CD4-positive, alpha-beta memory T cell (primary cell): ENCODE measurements around the gene NATD1. TPM values are rescaled to one million over a fixed set of nuclear protein-coding genes. Genes with fewer than 3 reads are reported as not detected.
A peak's percentile ranks its signal among the peaks of the same experiment; 100 is the strongest.

Experiments used
- CTCF ChIA-PET: fragments of 350-600 bp; sonication (Branson Sonifier 250); formaldehyde crosslinking; loops from one replicate; lab custom pipeline; 2021; ENCODE audit warnings: inconsistent platforms; ENCODE audit not compliant: partially characterized antibody; lab: Charles Lee
- POLR2A ChIA-PET: fragments of 350-600 bp; sonication (Branson Sonifier 250); formaldehyde crosslinking; loops from one replicate; lab custom pipeline; 2021; ENCODE audit not compliant: partially characterized antibody; lab: Charles Lee
- DNase-seq, 5 donors: peaks; one replicate each; pipeline versions ENCODE4 v3.0.0 to v3.0.0-alpha.2; 2020 to 2022; ENCODE audit warnings: mixed read lengths in 1 of 5
- H3K27ac ChIP-seq: one replicate; pipeline ENCODE4 v1.7.0; 2013; ENCODE audit warnings: low read depth, low read length
- H3K27me3 ChIP-seq: 2 replicates; pipeline ENCODE4 v1.7.0; 2013; ENCODE audit warnings: mild to moderate bottlenecking, low read length, moderate library complexity; ENCODE audit not compliant: insufficient read depth
- H3K36me3 ChIP-seq: 2 replicates; pipeline ENCODE4 v1.7.0; 2013; ENCODE audit warnings: mild to moderate bottlenecking, low read length, moderate library complexity; ENCODE audit not compliant: insufficient read depth
- H3K4me1 ChIP-seq: 2 replicates; pipeline ENCODE4 v1.7.0; 2013; ENCODE audit warnings: mild to moderate bottlenecking, low read length, moderate library complexity; ENCODE audit not compliant: insufficient read depth
- H3K4me3 ChIP-seq, 2 donors: one replicate each; pipeline ENCODE4 v1.7.0; 2013; ENCODE audit warnings: low read length in 2 of 2, mild to moderate bottlenecking in 1 of 2
- H3K9me3 ChIP-seq, 2 donors: one replicate each; pipeline ENCODE4 v1.7.0; 2013; ENCODE audit warnings: low read length in 2 of 2, control low read depth in 1 of 2; ENCODE audit not compliant: control insufficient read depth in 1 of 2
- H3K27ac Mint-ChIP-seq, 7 donors: one replicate each; pipeline ENCODE4 v1.8.0; 2020 to 2021; ENCODE audit warnings: mixed read lengths in 7 of 7, mild to moderate bottlenecking in 6 of 7, inconsistent platforms in 3 of 7, moderate library complexity in 3 of 7
- H3K27me3 Mint-ChIP-seq, 2 donors: one replicate each; pipeline ENCODE4 v1.8.0; 2020 to 2021; ENCODE audit warnings: mixed read lengths in 2 of 2
- H3K36me3 Mint-ChIP-seq, 2 donors: one replicate each; pipeline ENCODE4 v1.8.0; 2020 to 2021; ENCODE audit warnings: mixed read lengths in 2 of 2, inconsistent platforms in 1 of 2, mild to moderate bottlenecking in 1 of 2
- H3K4me1 Mint-ChIP-seq, 4 donors: one replicate each; pipeline ENCODE4 v1.8.0; 2020 to 2021; ENCODE audit warnings: mixed read lengths in 4 of 4, mild to moderate bottlenecking in 1 of 4
- H3K4me3 Mint-ChIP-seq, 8 donors: one replicate each; pipeline ENCODE4 v1.8.0; 2020 to 2021; ENCODE audit warnings: mixed read lengths in 8 of 8, mild to moderate bottlenecking in 7 of 8, moderate library complexity in 6 of 8, inconsistent platforms in 3 of 8
- H3K9me3 Mint-ChIP-seq, 8 donors: one replicate each; pipeline ENCODE4 v1.8.0; 2020 to 2021; ENCODE audit warnings: mixed read lengths in 8 of 8, mild to moderate bottlenecking in 5 of 8, inconsistent platforms in 3 of 8, moderate library complexity in 1 of 8
- intact Hi-C: fragments of 100-400 bp; cut with micrococcal nuclease; formaldehyde crosslinking; loops from one replicate; pipeline ENCODE4 v1.15.1; 2023
- polyA plus RNA-seq, 2 donors: library from polyadenylated mRNA; unstranded; fragments of 300-500 nt; fragmentation: Illumina TruSeq; gene quantifications; one replicate each; pipeline ENCODE4 v1.2.3, GENCODE V29; 2021
- total RNA-seq, 2 experiments: library from RNA; stranded (reverse); gene quantifications; one replicate each; pipeline ENCODE4 v1.2.3, GENCODE V29; 2021

NATD1 gene
- total and polyA plus RNA-seq, 4 experiments from 2014 or later: 0.32 to 13.5 (median 7.7) TPM

DNA sequence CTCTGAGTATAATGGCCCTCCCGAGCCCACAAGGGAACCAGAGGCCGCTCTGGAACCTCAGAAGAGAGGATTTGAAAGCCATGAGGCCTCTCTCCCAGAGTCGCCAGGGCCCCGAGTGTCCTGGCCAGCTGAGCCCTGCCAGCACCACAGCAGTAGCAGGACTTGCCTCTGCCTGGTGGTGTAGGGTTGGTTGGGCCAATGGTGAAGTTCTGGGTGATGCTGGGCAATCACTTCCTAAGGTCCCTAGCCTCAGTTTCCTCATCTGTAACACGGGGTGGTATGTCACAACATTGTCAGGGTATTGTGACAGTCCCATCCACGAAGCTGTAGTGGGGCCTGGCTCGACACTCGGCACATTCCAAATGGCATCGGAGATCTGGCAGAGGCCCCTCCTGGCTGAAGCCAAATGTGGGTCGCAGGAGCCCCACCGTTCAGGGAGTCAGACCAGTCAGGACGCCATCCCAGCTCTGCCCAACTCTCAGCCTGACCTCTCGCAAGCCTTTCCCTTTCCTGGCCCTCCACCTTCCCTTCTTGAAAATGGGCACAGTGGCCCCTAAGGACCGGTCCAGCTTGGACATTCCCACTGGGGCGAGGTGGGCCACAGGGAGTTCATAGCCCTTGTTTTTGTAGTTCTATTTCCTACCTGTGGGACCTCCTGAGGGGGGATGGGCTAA is 1.7 kb downstream of the NATD1 start:
- Mint-ChIP-seq H3K27ac (peak overlapping the region; percentile 8 to 81 (median 76)), H3K27me3 (no peaks in the 10 kb centered on the region), H3K4me3 (peak overlapping the region in 7 of 8 donors; percentile 12 to 87 (median 83)), H3K36me3 (peaks cover 0 to 3% of the 10 kb centered on the region in 2 donors), H3K9me3 (no peaks in the 10 kb centered on the region), H3K4me1 (peaks cover 19 to 54% (median 31%) of the 10 kb centered on the region in 4 donors)
- H3K9me3 ChIP-seq: no peaks in the 10 kb centered on the region
- DNase-seq: no peak
- intact Hi-C loops: loop anchor here (2.0 kb wide), 1 partner anchor 209 kb away; the partner anchor contains the start of gene USP22
- H3K36me3 ChIP-seq: no peaks in the 10 kb centered on the region
- ChIA-PET POLR2A (interaction anchor here (0.8 to 4.2 kb wide), 4 partner anchors 10 to 38 kb away, joined by 3 to 48 read pairs (median 14); partner anchors contain the start of gene TMEM11), CTCF (interaction anchor here (1.1 to 5.3 kb wide), 2 partner anchors 28 to 131 kb away, joined by 3 to 25 read pairs; no protein-coding TSS in a partner anchor)
- no peaks in the 10 kb centered on the region for H3K27me3 ChIP-seq
- peaks cover 27% of the 10 kb centered on the region for H3K4me1 ChIP-seq
- no peak overlapping the region for H3K27ac ChIP-seq
- H3K4me3 ChIP-seq: no peak overlapping the region

DNA sequence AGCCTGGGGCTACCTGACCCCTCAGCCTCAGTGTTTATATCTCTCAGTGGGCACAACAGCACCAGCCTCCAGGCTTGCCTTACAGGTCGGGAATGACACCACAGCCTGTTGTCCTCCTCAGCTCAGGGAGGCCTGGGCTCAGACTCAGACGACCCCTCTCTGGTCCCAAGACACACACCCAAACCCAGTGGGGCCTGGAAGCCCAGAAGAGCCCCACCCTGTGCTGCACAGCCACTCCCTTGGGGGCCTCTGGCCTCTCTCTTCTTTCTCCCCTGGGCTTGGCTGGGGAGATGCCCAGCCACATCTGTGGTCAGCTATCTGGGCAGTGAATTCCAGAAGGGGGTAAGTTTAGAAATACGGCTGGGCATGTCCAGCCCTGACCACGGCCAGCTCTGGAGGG is 2.4 kb downstream of the NATD1 start:
- peaks cover 19 to 54% (median 32%) of the 10 kb centered on the region in 4 donors for H3K4me1 Mint-ChIP-seq
- Histone ChIP-seq H3K27ac (no peak overlapping the region), H3K27me3 (no peaks in the 10 kb centered on the region), H3K4me3 (no peak overlapping the region), H3K36me3 (no peaks in the 10 kb centered on the region), H3K9me3 (no peaks in the 10 kb centered on the region), H3K4me1 (peaks cover 27% of the 10 kb centered on the region)
- no peaks in the 10 kb centered on the region for H3K27me3 Mint-ChIP-seq
- POLR2A ChIA-PET: interaction anchor here (1.0 to 4.2 kb wide), 3 partner anchors 25 to 208 kb away, joined by 3 to 48 read pairs (median 10); no protein-coding TSS in a partner anchor
- peaks cover 0 to 3% of the 10 kb centered on the region in 2 donors for H3K36me3 Mint-ChIP-seq
- peak overlapping the region in 2 of 7 donors; percentile 41 to 72 for H3K27ac Mint-ChIP-seq
- H3K4me3 Mint-ChIP-seq: peak overlapping the region in 3 of 8 donors; percentile 11 to 44 (median 40)
- CTCF ChIA-PET: interaction anchor here (1.1 to 5.3 kb wide), 3 partner anchors 11 to 130 kb away, joined by 3 to 25 read pairs (median 8); no protein-coding TSS in a partner anchor
- no peak for DNase-seq
- H3K9me3 Mint-ChIP-seq: no peaks in the 10 kb centered on the region
- intact Hi-C loops: no loop called here

DNA sequence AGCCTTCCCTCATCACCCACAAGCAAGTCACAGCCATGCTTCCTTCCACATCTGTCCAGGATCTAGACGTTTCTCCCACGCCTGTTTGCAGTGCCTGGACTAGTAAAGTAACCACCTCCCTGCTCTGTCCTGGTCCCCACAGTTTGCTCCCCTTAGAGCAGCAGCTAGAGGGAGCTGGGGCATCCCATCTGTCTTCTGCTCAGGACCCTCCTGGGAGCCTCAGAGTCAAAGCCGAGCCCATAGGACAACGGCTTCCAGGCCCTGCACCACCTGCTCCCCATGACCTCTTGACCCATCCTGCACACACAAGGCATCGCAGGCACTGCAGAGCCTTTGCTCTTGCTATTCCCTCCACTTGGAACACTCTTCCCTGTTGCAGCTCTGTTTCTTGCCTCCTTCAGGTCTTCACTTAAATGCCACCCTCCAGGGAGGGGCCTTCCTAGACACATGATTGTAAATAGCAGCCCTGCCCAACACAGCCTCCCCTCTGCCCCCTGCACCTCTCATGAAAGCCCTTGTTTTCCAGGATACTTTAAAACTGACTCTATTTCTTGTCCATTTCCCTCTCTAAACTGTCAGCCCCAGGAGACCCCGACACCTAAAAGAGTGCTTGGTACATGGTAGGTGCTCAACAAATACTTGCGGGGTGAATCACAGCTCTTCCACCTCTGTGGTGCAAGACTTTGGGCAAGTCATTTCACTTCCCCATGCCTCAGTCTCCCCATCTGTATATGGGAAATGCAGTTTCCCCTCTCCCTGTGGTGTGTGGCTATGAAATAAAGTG is 3.1 kb downstream of the NATD1 start:
- Histone ChIP-seq H3K9me3 (no peaks in the 10 kb centered on the region), H3K36me3 (no peaks in the 10 kb centered on the region), H3K4me3 (no peak overlapping the region), H3K27ac (no peak overlapping the region), H3K27me3 (no peaks in the 10 kb centered on the region), H3K4me1 (peaks cover 27% of the 10 kb centered on the region)
- H3K27me3 Mint-ChIP-seq: no peaks in the 10 kb centered on the region
- ChIA-PET CTCF (interaction anchor here (1.1 to 5.3 kb wide), 5 partner anchors 10 to 207 kb away, joined by 3 to 25 read pairs (median 5); no protein-coding TSS in a partner anchor), POLR2A (interaction anchor here (1.0 to 4.2 kb wide), 3 partner anchors 25 to 207 kb away, joined by 3 to 48 read pairs (median 10); no protein-coding TSS in a partner anchor)
- peaks cover 0 to 3% of the 10 kb centered on the region in 2 donors for H3K36me3 Mint-ChIP-seq
- H3K27ac Mint-ChIP-seq: peak overlapping the region; percentile 3 to 72 (median 41)
- H3K4me1 Mint-ChIP-seq: peaks cover 19 to 54% (median 35%) of the 10 kb centered on the region in 4 donors
- H3K4me3 Mint-ChIP-seq: peak overlapping the region in 3 of 8 donors; percentile 11 to 47 (median 40)
- no peaks in the 10 kb centered on the region for H3K9me3 Mint-ChIP-seq
- intact Hi-C loops: no loop called here
- DNase-seq: no peak

DNA sequence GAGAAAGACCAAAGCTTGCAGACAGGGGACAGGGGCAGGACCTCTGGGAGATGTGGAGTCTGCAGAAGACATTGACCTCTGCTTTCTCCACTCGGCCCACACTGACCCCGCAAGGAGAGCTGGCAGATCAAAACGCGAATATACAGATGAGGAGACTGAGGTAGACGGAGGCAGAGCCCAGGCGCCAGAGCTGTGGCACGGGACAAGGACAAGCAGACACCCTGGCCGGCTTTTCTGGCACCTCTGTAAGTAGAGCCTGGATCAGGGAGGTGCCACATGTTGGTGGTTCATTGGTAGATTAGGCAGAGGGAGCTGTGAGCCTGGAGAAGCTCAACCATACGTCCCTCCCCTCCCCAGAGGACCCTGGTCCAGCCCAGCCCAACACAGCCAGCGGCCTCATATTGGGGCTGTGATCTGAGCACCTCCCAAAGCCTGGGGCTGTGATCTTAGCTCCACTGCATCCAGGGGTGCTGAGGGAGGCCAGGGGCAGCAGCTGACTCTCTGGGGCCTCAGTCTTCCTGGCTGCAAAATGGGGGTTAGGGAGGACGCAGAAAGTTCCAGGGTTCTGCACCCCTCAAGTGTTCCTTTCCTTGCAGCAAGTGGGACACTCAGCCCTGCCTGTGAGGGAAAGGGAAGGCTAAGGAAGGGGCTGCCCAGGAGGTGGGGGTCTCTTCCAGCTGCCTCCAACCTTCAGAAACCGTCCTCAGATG is 4.0 kb downstream of the NATD1 start:
- Histone ChIP-seq H3K27me3 (no peaks in the 10 kb centered on the region), H3K36me3 (no peaks in the 10 kb centered on the region), H3K27ac (no peak overlapping the region), H3K9me3 (no peaks in the 10 kb centered on the region), H3K4me1 (peaks cover 27% of the 10 kb centered on the region), H3K4me3 (no peak overlapping the region)
- H3K4me1 Mint-ChIP-seq: peaks cover 21 to 49% (median 36%) of the 10 kb centered on the region in 4 donors
- H3K36me3 Mint-ChIP-seq: peaks cover 0 to 3% of the 10 kb centered on the region in 2 donors
- H3K4me3 Mint-ChIP-seq: peak overlapping the region in 1 of 8 donors; percentile 64
- ChIA-PET POLR2A (interaction anchor here (0.7 kb wide), 1 partner anchor 238 kb away, joined by 3 read pairs; no protein-coding TSS in a partner anchor), CTCF (interaction anchor here (0.8 to 2.5 kb wide), 4 partner anchors 9 to 208 kb away, joined by 3 to 8 read pairs (median 4); no protein-coding TSS in a partner anchor)
- no peaks in the 10 kb centered on the region for H3K9me3 Mint-ChIP-seq
- peak overlapping the region in 3 of 7 donors; percentile 25 to 41 (median 38) for H3K27ac Mint-ChIP-seq
- no peak for DNase-seq
- intact Hi-C loops: no loop called here
- no peaks in the 10 kb centered on the region for H3K27me3 Mint-ChIP-seq

DNA sequence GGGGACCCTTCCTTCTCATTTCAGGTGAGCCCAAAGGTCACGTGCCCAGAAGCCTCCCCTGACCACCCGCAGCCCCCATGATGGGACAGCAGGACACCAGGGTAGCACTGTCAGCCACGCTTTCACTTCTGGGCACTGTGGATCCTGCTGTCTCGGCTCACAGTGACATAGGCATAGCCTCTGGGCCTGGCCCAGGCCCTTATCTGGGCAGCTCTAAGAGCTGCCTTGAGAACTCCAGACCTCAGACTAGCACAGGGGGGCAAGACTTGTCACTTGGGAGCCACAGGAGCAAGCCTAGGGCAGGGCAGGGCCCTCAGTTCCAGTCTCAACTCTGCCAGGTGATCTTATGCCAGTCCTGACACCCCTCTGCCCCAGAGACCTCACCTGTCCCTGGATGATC is 4.7 kb downstream of the NATD1 start:
- H3K9me3 Mint-ChIP-seq: no peaks in the 10 kb centered on the region
- H3K27me3 ChIP-seq: no peaks in the 10 kb centered on the region
- DNase-seq: no peak
- H3K27ac ChIP-seq: no peak overlapping the region
- H3K27me3 Mint-ChIP-seq: no peaks in the 10 kb centered on the region
- CTCF ChIA-PET: interaction anchor here (1.5 to 2.5 kb wide), 2 partner anchors 9 to 129 kb away, joined by 5 to 8 read pairs; no protein-coding TSS in a partner anchor
- H3K36me3 Mint-ChIP-seq: peaks cover 0 to 3% of the 10 kb centered on the region in 2 donors
- POLR2A ChIA-PET: interaction anchor here (0.7 kb wide), 1 partner anchor 238 kb away, joined by 3 read pairs; no protein-coding TSS in a partner anchor
- H3K4me1 ChIP-seq: peaks cover 20% of the 10 kb centered on the region
- H3K36me3 ChIP-seq: no peaks in the 10 kb centered on the region
- intact Hi-C loops: no loop called here
- H3K4me3 Mint-ChIP-seq: no peak overlapping the region
- peaks cover 17 to 42% (median 29%) of the 10 kb centered on the region in 4 donors for H3K4me1 Mint-ChIP-seq
- no peak overlapping the region for H3K4me3 ChIP-seq
- no peaks in the 10 kb centered on the region for H3K9me3 ChIP-seq
- peak overlapping the region in 1 of 7 donors; percentile 17 for H3K27ac Mint-ChIP-seq

DNA sequence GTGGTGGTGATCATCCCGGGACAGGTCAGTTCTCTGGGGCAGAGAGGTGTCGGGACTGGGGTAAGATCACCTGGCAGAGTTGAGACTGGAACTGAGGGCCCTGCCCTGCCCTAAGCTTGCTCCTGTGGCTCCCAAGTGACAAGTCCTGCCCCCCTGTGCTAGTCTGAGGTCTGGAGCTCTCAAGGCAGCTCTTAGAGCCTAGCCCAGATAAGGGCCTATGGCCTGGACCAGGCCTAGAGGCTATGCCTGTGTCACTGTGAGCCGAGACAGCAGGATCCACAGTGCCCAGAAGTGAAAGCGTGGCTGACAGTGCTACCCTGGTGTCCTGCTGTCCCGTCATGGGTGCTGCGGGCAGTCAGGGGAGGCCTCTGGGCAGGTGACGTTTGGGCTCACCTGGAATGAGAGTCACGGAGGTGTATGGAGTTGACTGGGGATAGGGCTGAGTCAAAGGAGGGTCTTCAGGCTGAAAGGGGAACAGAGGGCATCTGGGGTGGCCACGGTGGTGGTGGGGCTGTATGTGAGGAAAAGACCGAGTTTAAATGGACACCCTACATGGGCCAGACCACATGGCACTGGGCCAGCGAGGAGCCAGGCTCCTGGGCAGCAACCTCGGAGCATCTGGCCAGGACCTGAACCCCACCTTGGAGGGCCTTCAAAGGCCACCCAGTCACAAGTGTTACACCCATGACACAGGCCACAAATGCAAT is 5.5 kb downstream of the NATD1 start:
- Mint-ChIP-seq H3K27ac (peak overlapping the region in 2 of 7 donors; percentile 36 to 81), H3K4me3 (no peak overlapping the region), H3K9me3 (no peaks in the 10 kb centered on the region), H3K27me3 (no peaks in the 10 kb centered on the region), H3K36me3 (no peaks in the 10 kb centered on the region), H3K4me1 (peaks cover 17 to 37% (median 28%) of the 10 kb centered on the region in 4 donors)
- DNase-seq: no peak
- intact Hi-C loops: no loop called here
- ChIA-PET CTCF (no interaction called here), POLR2A (no interaction called here)
- Histone ChIP-seq H3K27me3 (no peaks in the 10 kb centered on the region), H3K36me3 (no peaks in the 10 kb centered on the region), H3K4me3 (no peak overlapping the region), H3K4me1 (peaks cover 18% of the 10 kb centered on the region), H3K27ac (no peak overlapping the region), H3K9me3 (no peaks in the 10 kb centered on the region)
